NB4 (cell line): Measurements from ENCODE around the gene APOF.

Experiments
- MYC ChIP-seq: IDR thresholded peaks from 2 replicates; pipeline ENCODE4 v1.6.1; 2011; ENCODE audit warnings: low read depth, low read length
- POLR2A ChIP-seq: IDR thresholded peaks from 2 replicates; pipeline ENCODE4 v1.6.1; 2011; ENCODE audit warnings: mild to moderate bottlenecking; ENCODE audit not compliant: insufficient read length; ENCODE audit errors: extremely low read depth
- TF ChIP-seq, protein P1 (sequence below): IDR thresholded peaks from one replicate; pipeline ENCODE4 v1.5.1; 2012; ENCODE audit warnings: low read depth, low read length
- TF ChIP-seq, protein P2 (sequence below): IDR thresholded peaks from 2 replicates; pipeline ENCODE4 v1.6.1; 2011; ENCODE audit warnings: low read depth, low read length

DNA sequence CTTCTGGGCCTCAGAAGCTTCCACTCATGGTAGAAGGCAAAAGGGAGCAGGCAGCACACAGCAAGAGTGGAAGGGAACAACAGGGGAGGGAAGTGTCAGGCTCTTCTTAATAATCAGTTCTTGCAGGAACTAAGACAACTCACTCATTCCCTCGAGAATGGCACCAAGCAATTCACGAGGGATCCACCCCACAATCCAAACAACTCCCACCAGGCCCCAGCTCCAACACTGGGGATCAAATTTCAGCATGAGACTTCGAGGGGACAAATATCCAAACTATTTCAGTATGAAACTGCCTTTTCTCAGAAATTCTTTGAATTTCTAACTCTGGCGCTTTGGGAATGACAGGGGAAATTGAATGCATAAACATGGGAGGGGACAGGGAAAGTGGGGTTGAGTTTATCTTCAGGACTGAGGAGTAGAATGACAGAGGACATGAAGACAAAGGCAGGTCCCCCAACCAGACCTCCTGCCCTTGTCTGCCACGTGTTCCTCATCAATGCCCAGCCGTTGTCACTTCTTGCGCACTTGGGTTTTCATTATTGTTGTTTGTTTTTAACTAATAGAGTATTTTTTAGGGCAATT lies 24.6 kb upstream of the APOF start:
- TF ChIP-seq, protein P1, sequence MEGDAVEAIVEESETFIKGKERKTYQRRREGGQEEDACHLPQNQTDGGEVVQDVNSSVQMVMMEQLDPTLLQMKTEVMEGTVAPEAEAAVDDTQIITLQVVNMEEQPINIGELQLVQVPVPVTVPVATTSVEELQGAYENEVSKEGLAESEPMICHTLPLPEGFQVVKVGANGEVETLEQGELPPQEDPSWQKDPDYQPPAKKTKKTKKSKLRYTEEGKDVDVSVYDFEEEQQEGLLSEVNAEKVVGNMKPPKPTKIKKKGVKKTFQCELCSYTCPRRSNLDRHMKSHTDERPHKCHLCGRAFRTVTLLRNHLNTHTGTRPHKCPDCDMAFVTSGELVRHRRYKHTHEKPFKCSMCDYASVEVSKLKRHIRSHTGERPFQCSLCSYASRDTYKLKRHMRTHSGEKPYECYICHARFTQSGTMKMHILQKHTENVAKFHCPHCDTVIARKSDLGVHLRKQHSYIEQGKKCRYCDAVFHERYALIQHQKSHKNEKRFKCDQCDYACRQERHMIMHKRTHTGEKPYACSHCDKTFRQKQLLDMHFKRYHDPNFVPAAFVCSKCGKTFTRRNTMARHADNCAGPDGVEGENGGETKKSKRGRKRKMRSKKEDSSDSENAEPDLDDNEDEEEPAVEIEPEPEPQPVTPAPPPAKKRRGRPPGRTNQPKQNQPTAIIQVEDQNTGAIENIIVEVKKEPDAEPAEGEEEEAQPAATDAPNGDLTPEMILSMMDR = no peak
- TF ChIP-seq MYC (no peak), POLR2A (no peak)
- TF ChIP-seq, protein P2, sequence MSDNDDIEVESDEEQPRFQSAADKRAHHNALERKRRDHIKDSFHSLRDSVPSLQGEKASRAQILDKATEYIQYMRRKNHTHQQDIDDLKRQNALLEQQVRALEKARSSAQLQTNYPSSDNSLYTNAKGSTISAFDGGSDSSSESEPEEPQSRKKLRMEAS = no peak
